Activated CD8-positive, alpha-beta T cell treated with anti-CD3 and anti-CD28 coated beads for 36 hours (primary cell): ENCODE data around the gene CALM3. TPM values are rescaled to one million over a fixed set of nuclear protein-coding genes. Genes with fewer than 3 reads are reported as not detected.
"Not testable (repeated sequence)": the region's sequence is repeated elsewhere in the genome, so short reads cannot be mapped to it uniquely, and the experiment has no call there.

Experiments
- ATAC-seq: fragments of 200-7000 bp; cut with Tn5 transposase; one replicate; pipeline ENCODE4 v1.10.0; 2021; ENCODE audit warnings: mild to moderate bottlenecking, moderate library complexity
- CTCF ChIA-PET: fragments of 350-600 bp; sonication (Branson Sonifier 250); formaldehyde crosslinking; loops from one replicate; lab custom pipeline; 2021; ENCODE audit warnings: antibody characterized with exemption; lab: Charles Lee
- POLR2A ChIA-PET: fragments of 350-600 bp; sonication (Branson Sonifier 250); formaldehyde crosslinking; loops from one replicate; lab custom pipeline; 2021; ENCODE audit warnings: antibody characterized with exemption; lab: Charles Lee
- DNase-seq: peaks from one replicate; pipeline ENCODE4 v3.0.0-alpha.2; 2020
- H3K27ac Mint-ChIP-seq: one replicate; pipeline ENCODE4 v1.8.0; 2021; ENCODE audit warnings: mild to moderate bottlenecking, mixed read lengths
- H3K27me3 Mint-ChIP-seq: one replicate; pipeline ENCODE4 v1.8.0; 2021; ENCODE audit warnings: mixed read lengths
- H3K36me3 Mint-ChIP-seq: one replicate; pipeline ENCODE4 v1.8.0; 2021; ENCODE audit warnings: low read depth, mixed read lengths
- H3K4me1 Mint-ChIP-seq: one replicate; pipeline ENCODE4 v1.8.0; 2021; ENCODE audit warnings: low read depth, mixed read lengths
- H3K4me3 Mint-ChIP-seq: one replicate; pipeline ENCODE4 v1.8.0; 2021; ENCODE audit warnings: mild to moderate bottlenecking, moderate library complexity, mixed read lengths
- H3K9me3 Mint-ChIP-seq: one replicate; pipeline ENCODE4 v1.8.0; 2021; ENCODE audit warnings: mixed read lengths
- intact Hi-C: fragments of 100-400 bp; cut with micrococcal nuclease; formaldehyde crosslinking; loops from one replicate; pipeline ENCODE4 v1.10.0; 2022
- total RNA-seq, 2 experiments: library from RNA; stranded (reverse); gene quantifications; one replicate each; pipeline ENCODE4 v1.2.3, GENCODE V29; 2021
- TF ChIP-seq, protein P1 (sequence below): fragments of 200-600 bp; IDR thresholded peaks from one replicate; pipeline ENCODE4 v1.8.0; 2022; ENCODE audit warnings: antibody characterized with exemption, mild to moderate bottlenecking

CALM3 gene
- total RNA-seq, result 100 to 1,000 TPM; 565 to 582 TPM

DNA sequence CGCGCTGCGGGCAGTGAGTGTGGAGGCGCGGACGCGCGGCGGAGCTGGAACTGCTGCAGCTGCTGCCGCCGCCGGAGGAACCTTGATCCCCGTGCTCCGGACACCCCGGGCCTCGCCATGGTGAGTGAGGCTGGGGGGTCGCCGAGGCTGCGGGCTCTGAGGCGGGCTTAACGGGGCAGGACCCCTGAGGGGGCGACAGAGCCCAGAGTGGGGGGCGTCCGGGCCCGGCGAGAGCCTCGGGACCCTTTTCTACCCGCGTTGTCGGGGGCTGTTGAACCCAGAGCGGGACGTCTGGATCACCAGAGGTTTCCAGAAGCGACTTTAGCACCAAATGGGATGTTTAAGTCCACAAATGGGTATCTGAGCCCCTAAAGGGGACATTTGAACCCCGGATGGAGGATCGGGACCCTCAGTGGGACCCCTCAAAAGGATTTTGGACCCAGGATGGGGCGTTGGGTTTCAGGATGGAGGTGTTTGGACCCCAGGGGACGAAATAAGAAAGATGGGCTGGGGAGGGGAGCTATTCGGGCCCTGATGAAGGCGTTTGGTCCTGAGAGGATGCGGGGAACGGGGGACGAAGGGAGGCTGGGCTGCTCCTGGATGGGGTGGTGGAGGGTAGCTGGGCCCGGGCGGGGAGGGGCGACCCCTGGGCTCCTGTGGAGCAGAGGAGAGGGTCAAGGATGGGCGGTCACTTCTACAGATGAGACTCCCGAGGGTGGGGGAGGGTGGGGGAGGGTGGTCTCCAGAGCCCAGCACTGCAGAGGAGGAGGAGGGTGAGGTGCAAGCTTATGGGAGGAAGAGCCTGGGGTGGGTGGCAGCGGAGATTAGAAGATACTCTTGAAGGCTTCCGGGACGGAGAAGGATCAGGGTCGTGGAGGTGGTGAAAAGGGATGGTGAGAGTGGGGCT, at the start of gene CALM3:
CALM3 (plus strand) TSS at position 13 of the 907 bp plus-strand sequence; CDS start at position 118, 105 bp downstream.
- peak within 1 kb of the TSS; percentile 100 for H3K27ac Mint-ChIP-seq
- no peaks in the 10 kb centered on the region for H3K27me3 Mint-ChIP-seq
- peaks cover 11% of the 10 kb centered on the region for H3K9me3 Mint-ChIP-seq
- TF ChIP-seq, protein P1, sequence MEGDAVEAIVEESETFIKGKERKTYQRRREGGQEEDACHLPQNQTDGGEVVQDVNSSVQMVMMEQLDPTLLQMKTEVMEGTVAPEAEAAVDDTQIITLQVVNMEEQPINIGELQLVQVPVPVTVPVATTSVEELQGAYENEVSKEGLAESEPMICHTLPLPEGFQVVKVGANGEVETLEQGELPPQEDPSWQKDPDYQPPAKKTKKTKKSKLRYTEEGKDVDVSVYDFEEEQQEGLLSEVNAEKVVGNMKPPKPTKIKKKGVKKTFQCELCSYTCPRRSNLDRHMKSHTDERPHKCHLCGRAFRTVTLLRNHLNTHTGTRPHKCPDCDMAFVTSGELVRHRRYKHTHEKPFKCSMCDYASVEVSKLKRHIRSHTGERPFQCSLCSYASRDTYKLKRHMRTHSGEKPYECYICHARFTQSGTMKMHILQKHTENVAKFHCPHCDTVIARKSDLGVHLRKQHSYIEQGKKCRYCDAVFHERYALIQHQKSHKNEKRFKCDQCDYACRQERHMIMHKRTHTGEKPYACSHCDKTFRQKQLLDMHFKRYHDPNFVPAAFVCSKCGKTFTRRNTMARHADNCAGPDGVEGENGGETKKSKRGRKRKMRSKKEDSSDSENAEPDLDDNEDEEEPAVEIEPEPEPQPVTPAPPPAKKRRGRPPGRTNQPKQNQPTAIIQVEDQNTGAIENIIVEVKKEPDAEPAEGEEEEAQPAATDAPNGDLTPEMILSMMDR, result no peak
- H3K4me3 Mint-ChIP-seq, result peak within 1 kb of the TSS; percentile 99
- peaks cover 40% of the 10 kb centered on the region for H3K36me3 Mint-ChIP-seq
- ChIA-PET POLR2A (interaction anchor here (0.6 to 10.7 kb wide), 23 partner anchors 11 to 251 kb away, joined by 3 to 232 read pairs (median 6); partner anchors contain the start of genes DACT3, PRKD2, PTGIR and SLC1A5), CTCF (interaction anchor here (0.7 to 4.3 kb wide), 7 partner anchors 11 to 64 kb away, joined by 4 to 56 read pairs (median 7); partner anchors contain the start of gene DACT3)
- no peak for DNase-seq
- intact Hi-C loops, result no loop called here
- H3K4me1 Mint-ChIP-seq, result peaks cover 32% of the 10 kb centered on the region
- no peak for ATAC-seq

DNA sequence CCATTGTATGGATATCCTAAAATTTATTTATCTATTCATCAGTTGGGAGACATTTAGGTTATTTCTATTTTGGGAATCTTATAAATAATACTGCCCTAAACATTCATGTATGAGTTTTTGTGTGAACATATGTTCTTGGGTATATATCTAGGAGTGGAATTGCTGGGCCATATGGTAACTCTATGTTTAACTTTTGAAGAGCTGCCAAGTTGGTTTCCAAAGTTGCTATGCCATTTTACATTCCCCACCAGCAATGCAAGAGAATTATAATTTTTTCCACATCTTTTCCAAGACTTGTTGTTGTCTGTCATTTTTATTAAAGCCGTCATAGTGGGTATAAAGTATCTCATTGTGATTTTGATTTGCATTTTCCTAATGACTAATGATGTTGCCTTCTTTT, 48.2 kb upstream of the CALM3 start:
- intact Hi-C loops, result no loop called here
- ChIA-PET CTCF (interaction anchor here (2.1 to 2.7 kb wide), 2 partner anchors 9 to 15 kb away, joined by 8 to 15 read pairs; no protein-coding TSS in a partner anchor), POLR2A (no interaction called here)
- no peak for DNase-seq
- Mint-ChIP-seq H3K27ac (no peak overlapping the region), H3K4me3 (no peak overlapping the region), H3K4me1 (no peaks in the 10 kb centered on the region), H3K27me3 (peaks cover 4% of the 10 kb centered on the region), H3K9me3 (peaks cover 13% of the 10 kb centered on the region), H3K36me3 (no peaks in the 10 kb centered on the region)
- TF ChIP-seq, protein P1, result no peak
- no peak for ATAC-seq

DNA sequence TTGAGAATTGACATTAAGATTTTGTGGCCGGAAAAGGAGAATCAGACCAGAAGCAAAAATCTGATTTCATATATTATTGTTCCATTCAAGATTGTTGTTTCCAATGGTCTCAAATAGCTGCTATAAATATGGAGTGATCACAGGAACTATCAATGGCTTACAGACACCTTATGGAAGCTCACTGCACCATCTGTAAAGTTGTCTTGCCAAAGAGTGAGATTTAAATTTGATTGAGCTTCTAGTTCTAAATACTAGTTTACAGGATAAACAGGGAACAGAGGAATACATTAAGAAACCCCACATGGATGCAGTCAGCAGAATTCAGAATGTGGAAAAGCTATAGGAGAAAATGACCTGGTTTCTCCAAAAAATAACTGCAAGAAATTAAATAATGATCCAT, 47.0 kb upstream of the CALM3 start:
- intact Hi-C loops, result no loop called here
- Mint-ChIP-seq H3K36me3 (no peaks in the 10 kb centered on the region), H3K4me3 (no peak overlapping the region), H3K9me3 (peaks cover 13% of the 10 kb centered on the region), H3K27ac (no peak overlapping the region), H3K27me3 (peaks cover 4% of the 10 kb centered on the region), H3K4me1 (no peaks in the 10 kb centered on the region)
- TF ChIP-seq, protein P1, result no peak
- no peak for ATAC-seq
- CTCF ChIA-PET, result interaction anchor here (0.6 to 2.7 kb wide), 3 partner anchors 11 to 25 kb away, joined by 3 to 15 read pairs (median 8); no protein-coding TSS in a partner anchor
- POLR2A ChIA-PET, result interaction anchor here (1.4 kb wide), 1 partner anchor 32 kb away, joined by 4 read pairs; no protein-coding TSS in a partner anchor
- DNase-seq, result no peak

GRCh38 chr19:46555628-46556280, 45.4 kb upstream of the CALM3 start:
- no peak overlapping the region for H3K4me3 Mint-ChIP-seq
- intact Hi-C loops, result no loop called here
- TF ChIP-seq, protein P1, result no peak
- peaks cover 6% of the 10 kb centered on the region for H3K9me3 Mint-ChIP-seq
- H3K27ac Mint-ChIP-seq, result no peak overlapping the region
- CTCF ChIA-PET, result interaction anchor here (1.0 to 1.6 kb wide), 2 partner anchors 10 to 12 kb away, joined by 3 to 5 read pairs; no protein-coding TSS in a partner anchor
- H3K27me3 Mint-ChIP-seq, result peaks cover 4% of the 10 kb centered on the region
- POLR2A ChIA-PET, result no interaction called here
- no peak for DNase-seq
- no peak for ATAC-seq
- no peaks in the 10 kb centered on the region for H3K36me3 Mint-ChIP-seq
- H3K4me1 Mint-ChIP-seq, result no peaks in the 10 kb centered on the region

- H3K36me3 Mint-ChIP-seq, H3K4me3 Mint-ChIP-seq, DNase-seq, ATAC-seq, H3K4me1 Mint-ChIP-seq, intact Hi-C loops, H3K9me3 Mint-ChIP-seq, H3K27ac Mint-ChIP-seq, POLR2A ChIA-PET, H3K27me3 Mint-ChIP-seq: not testable (repeated sequence)
- CTCF ChIA-PET, result interaction anchor here (0.8 to 1.6 kb wide), 4 partner anchors 9 to 19 kb away, joined by 3 to 7 read pairs (median 4); no protein-coding TSS in a partner anchor
Observed at GRCh38 chr19:46556471-46556870, 44.7 kb upstream of the CALM3 start.
